ENCODE results near the gene ZNF689. TPM values are rescaled to one million over a fixed set of nuclear protein-coding genes. Genes with fewer than 3 reads are reported as not detected.
A peak's percentile ranks its signal among the peaks of the same experiment; 100 is the strongest.

The ZNF689 gene
- 6.5 and 9.1 TPM in 2 replicates for total RNA-seq (2014; rRNA removed; shearing (Covaris generic); ENCODE audit: low replicate concordance)

- DNase-seq: peak; percentile 93
- Histone ChIP-seq H3K27me3 (no peaks in the 10 kb centered on the region), H3K9me3 (no peaks in the 10 kb centered on the region; the same call in 1 of the 2 replicates), H3K4me3 (peak within 1 kb of the TSS; percentile 86), H3K36me3 (peaks cover 29% of the 10 kb centered on the region)
Measured at GRCh38 chr16:30609926-30610839, at the start of gene ZNF689. Gene ZNF689, minus strand, starts transcription at chr16:30610389. Its CDS starts 348 bp downstream, at chr16:30610041.

GRCh38 chr16:30658731-30659506 lies 48.7 kb upstream of the ZNF689 start:
- peak; percentile 79 for DNase-seq
- Histone ChIP-seq H3K4me3 (peak overlapping the region; percentile 68), H3K27me3 (no peaks in the 10 kb centered on the region), H3K9me3 (no peaks in the 10 kb centered on the region), H3K36me3 (peaks cover 59% of the 10 kb centered on the region)

GRCh38 chr16:30657866-30658730 lies 47.9 kb upstream of the ZNF689 start, which contains the start of gene FBRS:
Gene FBRS, plus strand, starts transcription at chr16:30658431. Its CDS starts 1,088 bp downstream, at chr16:30659519.
- no peaks in the 10 kb centered on the region for H3K9me3 ChIP-seq
- H3K27me3 ChIP-seq: no peaks in the 10 kb centered on the region
- peak within 1 kb of the TSS; percentile 68 for H3K4me3 ChIP-seq
- peak; percentile 100 for DNase-seq
- H3K36me3 ChIP-seq: peaks cover 57% of the 10 kb centered on the region

- H3K27me3 ChIP-seq: no peaks in the 10 kb centered on the region
- H3K9me3 ChIP-seq: no peaks in the 10 kb centered on the region
- no peak for DNase-seq
- peaks cover 57% of the 10 kb centered on the region for H3K36me3 ChIP-seq
- peak overlapping the region; percentile 48 for H3K4me3 ChIP-seq
Measured at GRCh38 chr16:30656974-30657865, 47.0 kb upstream of the ZNF689 start.

GRCh38 chr16:30656388-30656787 lies 46.2 kb upstream of the ZNF689 start:
- Histone ChIP-seq H3K9me3 (no peaks in the 10 kb centered on the region), H3K27me3 (no peaks in the 10 kb centered on the region), H3K4me3 (no peak overlapping the region), H3K36me3 (peaks cover 49% of the 10 kb centered on the region)
- DNase-seq: no peak

GRCh38 chr16:30655815-30656347 lies 45.7 kb upstream of the ZNF689 start:
- H3K9me3 ChIP-seq: no peaks in the 10 kb centered on the region
- no peak overlapping the region for H3K4me3 ChIP-seq
- H3K36me3 ChIP-seq: peaks cover 44% of the 10 kb centered on the region
- no peak for DNase-seq
- no peaks in the 10 kb centered on the region for H3K27me3 ChIP-seq

GRCh38 chr16:30654856-30655255 lies 44.7 kb upstream of the ZNF689 start:
- H3K9me3 ChIP-seq: no peaks in the 10 kb centered on the region
- H3K4me3 ChIP-seq: no peak overlapping the region
- H3K27me3 ChIP-seq: no peaks in the 10 kb centered on the region
- DNase-seq: no peak
- peaks cover 36% of the 10 kb centered on the region for H3K36me3 ChIP-seq

- H3K9me3 ChIP-seq: no peaks in the 10 kb centered on the region
- H3K4me3 ChIP-seq: no peak overlapping the region
- peaks cover 36% of the 10 kb centered on the region for H3K36me3 ChIP-seq
- no peak for DNase-seq
- H3K27me3 ChIP-seq: no peaks in the 10 kb centered on the region
Measured at GRCh38 chr16:30652718-30653117, 42.5 kb upstream of the ZNF689 start.

- Histone ChIP-seq H3K36me3 (peaks cover 34% of the 10 kb centered on the region), H3K9me3 (no peaks in the 10 kb centered on the region), H3K4me3 (peak overlapping the region; percentile 61), H3K27me3 (no peaks in the 10 kb centered on the region)
- DNase-seq: no peak
Measured at GRCh38 chr16:30652005-30652296, 41.8 kb upstream of the ZNF689 start.

- Histone ChIP-seq H3K36me3 (peaks cover 34% of the 10 kb centered on the region), H3K4me3 (peak overlapping the region; percentile 61), H3K9me3 (no peaks in the 10 kb centered on the region), H3K27me3 (no peaks in the 10 kb centered on the region)
- peak; percentile 78 for DNase-seq
Measured at GRCh38 chr16:30651124-30652004, 41.2 kb upstream of the ZNF689 start.

- peak within 1 kb of the TSS; percentile 61 for H3K4me3 ChIP-seq
- DNase-seq: peak; percentile 100
- H3K36me3 ChIP-seq: peaks cover 25% of the 10 kb centered on the region
- H3K9me3 ChIP-seq: no peaks in the 10 kb centered on the region
- no peaks in the 10 kb centered on the region for H3K27me3 ChIP-seq
Measured at GRCh38 chr16:30650369-30651123, 40.4 kb upstream of the ZNF689 start, which contains the start of gene PRR14. Gene PRR14, plus strand, starts transcription at chr16:30650960. Its CDS starts 686 bp downstream, at chr16:30651646.

- Histone ChIP-seq H3K4me3 (peak overlapping the region; percentile 61), H3K36me3 (peaks cover 18% of the 10 kb centered on the region), H3K9me3 (no peaks in the 10 kb centered on the region), H3K27me3 (no peaks in the 10 kb centered on the region)
- no peak for DNase-seq
Measured at GRCh38 chr16:30649725-30650368, 39.7 kb upstream of the ZNF689 start.

- Histone ChIP-seq H3K27me3 (no peaks in the 10 kb centered on the region), H3K9me3 (no peaks in the 10 kb centered on the region)
Measured at GRCh38 chr16:30647274-30647571, 37.0 kb upstream of the ZNF689 start.

GRCh38 chr16:30645727-30646126 lies 35.5 kb upstream of the ZNF689 start:
- Histone ChIP-seq H3K4me3 (no peak overlapping the region), H3K27me3 (no peaks in the 10 kb centered on the region), H3K9me3 (no peaks in the 10 kb centered on the region), H3K36me3 (no peaks in the 10 kb centered on the region)
- no peak for DNase-seq

More at GRCh38 chr16:30647274-30647571, 37.0 kb upstream of the ZNF689 start:
- no peak for DNase-seq
- Histone ChIP-seq H3K4me3 (no peak overlapping the region), H3K36me3 (no peaks in the 10 kb centered on the region; the same call in 1 of the 2 replicates)
